ENCODE results near the gene CCND1. TPM values are rescaled to one million over a fixed set of nuclear protein-coding genes. Genes with fewer than 3 reads are reported as not detected.

The CCND1 gene
- total and polyA plus RNA-seq, 9 of the 15 experiments (the other 6 are each of a cell fraction or from before 2014, with no cell fraction given): 0.04 to 23.3 (median 3.8) TPM

- in situ Hi-C loops (cut with MboI): loop anchor here (25.0 kb wide), 2 partner anchors 819 to 1019 kb away; partner anchors contain the start of gene CPT1A
Measured at GRCh38 chr11:69656536-69657455, 15.8 kb downstream of the CCND1 start.

More at GRCh38 chr11:69656536-69657455, 15.8 kb downstream of the CCND1 start:
- 39% methylated on average over 20 of the region's 20 CpGs for WGBS (ENCODE audit: insufficient coverage, low coverage, missing lambda C conversion rate)
- TF ChIP-seq ZBTB9 (CRISPR knock-in tag; IDR thresholded peaks at IDR 0.05) (no peak), USF2 (CRISPR knock-in tag; IDR thresholded peaks at IDR 0.05) (no peak), ARID1B (IDR thresholded peaks at IDR 0.05) (no peak), ZFP30 (CRISPR knock-in tag; IDR thresholded peaks at IDR 0.05; ENCODE audit: borderline replicate concordance) (no peak)
- Histone ChIP-seq H3K27me3 (ENCODE audit: control insufficient read depth in 2 of 2, insufficient read depth in 2 of 2, low read length in 2 of 2) (peaks cover 0 to 11% of the 10 kb centered on the region in 2 experiments; a peak in 3 of 5 replicates), H3K27ac (ENCODE audit: extremely low read depth, low read depth, low read length) (no peak overlapping the region), H3K9me3 (replicated peaks; ENCODE audit: control insufficient read depth, insufficient read depth, low read depth, low read length) (no peaks in the 10 kb centered on the region), H3K9me1 (ENCODE audit: control insufficient read depth, insufficient read depth, low read length) (no peaks in the 10 kb centered on the region), H3K4me2 (ENCODE audit: insufficient read depth, low read length) (no peak overlapping the region), H3K9ac (ENCODE audit: insufficient read depth in 1 of 2, low read depth in 2 of 2, low read length in 2 of 2) (peak overlapping the region in 1 of 2 experiments; percentile 56; a peak in 2 of 4 replicates), H2AFZ (ENCODE audit: low read depth, low read length) (no peak overlapping the region), H3K79me2 (ENCODE audit: control insufficient read depth, insufficient read depth, low read length) (no peaks in the 10 kb centered on the region), H4K20me1 (replicated peaks; ENCODE audit: control insufficient read depth, insufficient read depth, low read length) (no peaks in the 10 kb centered on the region), H3K4me1 (replicated peaks in 1 of 2; ENCODE audit: control insufficient read depth in 2 of 2, insufficient read depth in 2 of 2, low read length in 2 of 2) (peaks cover 0 to 17% of the 10 kb centered on the region in 2 experiments; a peak in 2 of 5 replicates), H3K36me3 (ENCODE audit: control insufficient read depth, insufficient read depth, low read length) (no peaks in the 10 kb centered on the region), H3K4me3 (no peak overlapping the region)
- intact Hi-C loops (cut with micrococcal nuclease): no loop called here
- ChIA-PET CTCF (ENCODE audit: low intra/inter-chr PET ratio) (no interaction called here), POLR2A (interaction anchor here (1.0 kb wide), 1 partner anchor 14 kb away, joined by 3 read pairs; no protein-coding TSS in a partner anchor)
- DNase-seq (ENCODE audit: extremely low read depth in 1 of 4, low spot score in 3 of 4) (no peak), ATAC-seq (no peak), FAIRE-seq (no peak)
- BruUV-seq (replicated peaks): no TSS peak
